Stimulated activated CD4-positive, alpha-beta T cell treated with anti-CD3 and anti-CD28 coated beads, Interleukin-4, amount 100 ng/mL, for 48 hours (primary cell): ENCODE measurements around the gene WDFY4.

Source experiments
- DNase-seq, 2 donors: peaks; one replicate each; pipeline ENCODE4 v3.0.0-alpha.2; 2020; ENCODE audit warnings: low read depth in 2 of 2

The WDFY4 gene

GRCh38 chr10:48791267-48791928 lies 106.7 kb downstream of the WDFY4 start:
- DNase-seq, result no peak

DNA sequence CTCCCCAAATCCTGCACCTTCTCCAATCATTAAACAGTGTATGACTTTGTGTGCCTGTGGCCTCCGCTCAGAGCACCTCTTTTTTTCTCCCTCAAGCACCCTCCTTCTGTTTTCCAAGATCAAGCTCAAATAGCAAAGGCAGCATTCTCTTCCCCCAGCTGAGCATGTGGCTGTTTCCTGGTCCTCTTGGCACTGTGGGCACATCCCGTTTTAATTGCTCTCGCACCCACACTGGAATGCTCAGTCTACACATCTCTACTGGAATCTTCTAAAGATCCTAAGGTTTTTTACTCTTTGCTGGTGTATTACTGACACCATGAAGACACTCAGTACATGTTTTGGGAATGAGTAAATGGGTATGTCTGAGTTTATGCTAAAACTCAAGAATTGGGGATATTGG lies 107.4 kb downstream of the WDFY4 start:
- no peak for DNase-seq

GRCh38 chr10:48792687-48793096 lies 108.0 kb downstream of the WDFY4 start:
- DNase-seq, result no peak

GRCh38 chr10:48794074-48794473 lies 109.4 kb downstream of the WDFY4 start:
- no peak for DNase-seq

GRCh38 chr10:48796713-48797245 lies 112.1 kb downstream of the WDFY4 start:
- no peak for DNase-seq

DNA sequence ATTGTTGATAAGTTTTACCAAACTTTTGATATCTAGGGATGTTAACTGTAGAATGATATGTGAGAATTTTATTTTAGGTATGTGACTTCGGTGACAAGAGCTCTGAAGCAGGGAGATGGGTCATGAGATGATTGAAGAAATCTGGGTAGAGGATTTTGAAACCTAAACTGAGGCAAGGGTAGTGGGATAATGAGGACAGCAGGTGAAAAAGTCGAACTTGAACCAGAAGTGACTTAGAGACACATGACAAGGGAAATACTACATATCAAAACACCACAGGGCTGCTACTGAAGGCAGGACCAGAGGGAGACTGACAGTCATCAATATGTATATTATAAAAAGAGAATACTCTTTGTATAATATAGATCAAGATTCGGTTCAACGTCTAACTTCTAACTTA lies 113.2 kb downstream of the WDFY4 start:
- DNase-seq, result no peak

DNA sequence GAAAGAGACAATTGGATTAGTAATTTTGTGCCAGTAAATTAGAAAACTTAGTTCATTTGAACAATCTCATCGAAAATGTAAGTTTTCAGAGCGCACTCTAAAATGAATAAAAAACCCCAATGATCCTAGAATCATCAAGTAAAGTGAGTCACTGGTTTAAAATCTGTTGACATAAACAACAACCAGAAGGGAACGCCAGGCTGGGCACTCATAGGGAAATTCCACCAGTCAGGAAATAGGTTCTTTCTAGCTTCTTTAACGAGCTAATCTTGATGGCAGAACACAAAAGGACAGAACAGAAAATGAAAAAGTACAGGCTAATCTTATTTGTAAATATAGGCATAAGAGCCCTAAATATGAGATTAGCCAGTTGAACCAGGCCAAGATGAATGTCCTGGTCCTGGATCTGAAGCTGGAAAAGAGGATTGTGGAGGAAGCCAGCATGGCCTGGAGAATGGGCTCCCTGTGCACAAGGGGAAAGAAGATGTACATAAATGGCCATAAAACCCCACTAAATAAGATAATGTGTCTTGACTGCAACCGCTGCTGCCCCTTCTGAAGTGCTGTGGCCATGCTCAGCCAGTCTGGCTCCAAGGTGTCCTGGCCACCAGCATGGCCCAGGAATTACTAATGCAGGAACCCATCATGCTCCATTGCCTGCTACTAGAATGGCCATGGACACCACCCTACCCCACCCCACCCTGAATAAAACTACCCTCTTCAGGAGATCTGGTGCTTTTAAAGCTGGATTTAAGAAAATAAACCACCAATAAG lies 114.0 kb downstream of the WDFY4 start:
- no peak for DNase-seq

- no peak for DNase-seq
These were observed 114.8 kb downstream of the WDFY4 start for GRCh38 chr10:48799341-48800006.

DNA sequence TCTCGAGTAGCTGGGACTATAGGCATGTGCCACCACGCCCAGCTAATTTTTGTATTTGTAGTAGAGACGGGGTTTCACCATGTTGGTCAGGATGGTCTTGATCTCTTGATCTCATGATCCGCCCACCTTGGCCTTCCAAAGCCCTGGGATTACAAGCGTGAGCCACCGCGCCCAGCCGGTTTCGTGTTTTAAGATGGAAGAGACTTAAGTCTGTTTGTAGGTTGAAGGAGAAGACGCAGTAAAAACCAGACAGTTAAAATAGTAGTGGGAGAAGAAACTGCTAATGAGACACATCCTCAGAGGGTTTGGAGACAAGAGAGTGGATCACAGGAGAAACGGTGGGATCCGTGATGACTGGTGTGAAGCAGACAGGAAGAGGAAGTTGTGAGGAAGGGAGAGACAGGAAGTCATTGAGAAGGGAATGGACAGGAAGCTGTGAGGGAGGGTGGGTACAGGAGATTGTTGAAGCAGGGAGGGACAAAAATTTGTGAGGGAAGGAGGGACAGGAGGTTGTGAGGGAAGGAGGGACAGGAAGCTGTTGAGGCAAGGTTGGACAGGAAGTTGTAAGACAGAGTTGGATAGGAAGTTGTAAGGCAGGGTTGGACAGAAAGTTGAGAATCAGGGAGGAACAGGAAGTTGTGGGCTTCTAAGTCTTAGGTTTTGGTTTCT lies 115.5 kb downstream of the WDFY4 start:
- no peak for DNase-seq

DNA sequence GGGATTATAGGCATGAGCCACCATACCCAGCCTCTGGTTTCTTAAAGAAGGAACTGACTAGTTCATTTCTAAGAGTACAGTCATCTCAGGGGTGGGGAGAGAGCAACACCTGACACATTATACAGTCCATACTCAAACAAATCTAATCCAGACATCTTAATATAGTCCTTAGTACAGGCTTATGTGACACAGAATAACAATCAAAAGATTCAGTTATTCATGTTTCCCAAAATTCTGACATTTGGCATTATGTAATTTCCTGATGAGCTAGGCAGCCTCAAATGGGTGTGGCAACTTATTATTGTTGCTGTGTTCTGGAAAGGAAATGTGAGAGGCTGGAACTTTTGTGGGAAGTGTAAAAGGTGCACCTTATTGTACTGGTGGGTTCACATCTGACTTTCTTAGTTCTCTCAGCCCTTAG lies 116.3 kb downstream of the WDFY4 start:
- DNase-seq, result no peak

- DNase-seq, result no peak
These were observed 118.0 kb downstream of the WDFY4 start for GRCh38 chr10:48802611-48803071.

DNA sequence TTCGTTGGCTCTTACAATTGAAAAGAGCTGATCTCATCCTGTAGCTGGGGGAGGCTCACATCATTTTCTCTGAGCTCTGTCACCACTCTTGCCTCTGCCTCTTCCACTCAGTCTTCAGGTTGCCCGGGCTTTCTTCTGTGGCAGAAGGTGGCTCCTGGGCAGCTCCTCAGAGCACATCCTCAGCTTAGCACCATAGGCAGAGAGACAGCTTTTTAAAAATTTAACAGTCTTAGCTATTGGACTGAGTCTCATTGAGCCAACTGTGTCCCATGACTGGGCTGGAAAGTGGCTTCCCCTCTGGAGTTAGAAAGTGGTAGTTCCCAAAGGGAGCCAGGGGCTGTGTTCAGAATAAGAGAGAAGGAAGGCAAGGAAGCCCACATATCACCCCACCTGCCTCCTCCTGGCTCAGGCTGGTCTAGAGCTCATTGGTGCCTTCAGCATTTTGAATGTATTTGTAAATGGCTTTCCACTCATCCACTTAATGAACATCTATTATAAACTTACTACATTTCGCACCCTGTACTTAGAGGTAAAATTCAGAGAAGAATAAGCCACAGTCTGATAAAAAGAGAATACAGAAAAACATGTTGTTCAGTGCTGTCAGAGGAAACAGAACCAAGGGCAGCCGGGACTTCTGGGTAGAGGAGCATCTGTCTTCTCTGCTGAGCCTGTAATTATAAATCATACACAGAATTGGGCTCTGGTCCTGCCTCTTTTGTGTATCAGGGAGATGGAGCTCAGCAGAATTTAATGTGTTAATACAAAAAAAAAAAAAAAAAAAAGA lies 119.3 kb downstream of the WDFY4 start:
- no peak for DNase-seq

GRCh38 chr10:48804740-48805182 lies 120.1 kb downstream of the WDFY4 start:
- DNase-seq, result no peak

GRCh38 chr10:48805411-48805810 lies 120.7 kb downstream of the WDFY4 start:
- DNase-seq, result no peak

- no peak for DNase-seq
These were observed 121.2 kb downstream of the WDFY4 start for GRCh38 chr10:48805848-48806247.

DNA sequence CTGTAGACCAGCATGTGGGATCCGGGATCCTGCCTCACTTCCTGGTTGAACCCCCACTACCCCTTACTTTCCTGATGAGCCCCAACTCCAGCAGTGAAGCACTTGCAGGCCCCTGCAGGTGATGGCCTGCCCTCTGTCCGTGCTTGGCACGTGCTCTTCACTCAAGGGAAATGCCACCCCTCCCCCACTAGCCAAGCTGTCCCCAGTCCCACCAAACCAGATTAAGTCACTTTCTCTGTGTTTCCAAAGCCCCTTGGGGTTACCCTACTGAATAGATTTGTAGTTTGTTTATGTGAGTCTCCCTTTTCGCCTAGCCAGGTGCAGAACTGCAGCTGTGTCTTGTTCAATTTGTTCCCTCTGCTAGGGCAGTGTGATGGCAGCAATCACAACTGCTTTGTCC lies 121.7 kb downstream of the WDFY4 start:
- no peak for DNase-seq

DNA sequence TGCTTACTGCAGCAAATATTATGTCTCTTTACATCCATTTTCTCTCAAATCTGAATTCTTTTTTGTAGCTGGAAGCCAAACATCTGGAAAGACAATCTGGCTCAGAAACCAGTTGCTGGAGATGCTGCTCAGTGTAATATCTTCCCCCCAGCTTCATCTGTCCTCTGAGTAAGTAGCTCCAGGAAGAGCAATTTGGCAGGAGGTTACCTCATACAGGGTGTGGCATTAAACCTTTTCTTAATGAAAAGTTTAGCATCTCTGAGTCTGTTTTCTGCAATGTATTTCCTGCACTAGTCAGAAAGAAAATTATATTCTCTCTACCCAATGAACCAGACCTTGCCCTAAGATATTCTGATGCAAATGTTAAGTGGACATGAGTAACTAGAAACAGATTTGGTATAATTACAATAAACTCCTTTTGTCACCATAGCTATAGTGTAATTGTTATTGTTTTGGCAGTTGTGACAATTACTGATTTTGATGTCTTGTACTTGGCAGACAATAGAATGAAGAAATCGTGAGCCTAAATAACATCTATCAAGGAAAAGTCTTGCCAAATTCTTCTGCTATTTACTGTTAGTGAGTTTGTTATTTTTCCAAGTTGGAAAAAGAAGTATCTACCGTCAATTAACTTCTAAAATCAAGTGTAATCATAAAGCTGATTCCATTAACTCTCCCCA lies 123.3 kb downstream of the WDFY4 start:
- DNase-seq, result no peak

GRCh38 chr10:48809261-48809660 lies 124.6 kb downstream of the WDFY4 start:
- DNase-seq, result no peak

DNA sequence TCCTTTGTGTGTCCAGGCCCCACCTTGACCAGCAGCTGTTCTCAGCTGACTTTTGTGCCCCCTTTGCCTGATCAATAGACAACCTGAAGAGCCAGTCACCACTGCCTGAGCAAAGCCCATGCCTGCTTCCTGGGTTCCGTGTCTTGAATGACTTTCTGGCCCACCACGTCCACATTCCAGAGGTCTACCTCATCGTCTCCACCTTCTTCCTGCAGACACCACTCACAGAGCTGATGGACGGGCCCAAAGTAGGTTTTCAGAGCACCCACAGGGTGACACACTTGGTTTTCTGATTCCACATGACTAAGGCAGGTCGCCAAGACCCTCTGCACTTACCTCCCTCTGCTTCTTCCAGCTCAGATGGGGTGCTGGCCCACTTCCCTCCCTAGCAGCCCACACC lies 126.8 kb downstream of the WDFY4 start:
- no peak for DNase-seq

- no peak for DNase-seq
These were observed 127.2 kb downstream of the WDFY4 start for GRCh38 chr10:48811917-48812316.

DNA sequence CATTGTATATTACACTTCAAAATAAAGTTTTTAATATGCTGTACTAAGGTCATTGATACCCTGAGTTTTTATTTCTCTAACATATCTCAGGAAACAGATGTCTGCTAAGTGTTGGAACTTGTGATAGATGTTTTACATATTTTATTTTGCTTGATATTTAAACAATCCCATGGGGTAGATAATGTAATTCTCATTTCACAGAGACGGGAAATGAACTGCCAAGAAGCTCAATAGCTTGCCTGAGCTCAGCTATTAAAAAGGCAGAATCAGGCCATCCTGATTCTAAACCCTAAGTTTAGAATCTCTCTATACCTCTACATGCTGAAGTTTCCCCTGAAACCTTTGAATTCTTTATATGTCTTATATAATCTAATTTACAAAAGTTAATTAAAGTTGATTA lies 128.6 kb downstream of the WDFY4 start:
- DNase-seq, result no peak
